K562 (cell line): ENCODE results near the gene ARV1. TPM values are rescaled to one million over a fixed set of nuclear protein-coding genes. Genes with fewer than 3 reads are reported as not detected.

Experiments used
- CBX8 ChIP-seq: fragments of 200-600 bp; sonication (generic); IDR thresholded peaks from 2 replicates; pipeline ENCODE4 v1.6.1; 2012; ENCODE audit warnings: borderline replicate concordance, mixed run types, low read depth, mild to moderate bottlenecking, moderate library complexity, mixed read lengths, low read length, control low read depth, inconsistent platforms; ENCODE audit not compliant: poor library complexity, severe bottlenecking; ENCODE audit errors: extremely low read depth
- HOXB6 ChIP-seq: fragments of 250-450 bp; sonication (Bioruptor Pico); IDR thresholded peaks from 2 replicates; pipeline ENCODE4 v1.5.1; 2022; ENCODE audit warnings: mild to moderate bottlenecking, borderline replicate concordance
- NFATC3 ChIP-seq: fragments of 450-650 bp; IDR thresholded peaks from 2 replicates; pipeline ENCODE4 v1.6.1; 2017; ENCODE audit warnings: mild to moderate bottlenecking
- NFRKB ChIP-seq: fragments of 450-650 bp; IDR thresholded peaks from 2 replicates; pipeline ENCODE4 v1.6.1; 2016; ENCODE audit warnings: low read depth
- POLR3G ChIP-seq: IDR thresholded peaks from 2 replicates; pipeline ENCODE4 v1.6.1; 2011; ENCODE audit not compliant: insufficient read length, insufficient replicate concordance; ENCODE audit errors: extremely low read depth
- RBM39 ChIP-seq: fragments of 200-400 bp; formaldehyde crosslinking; optimal IDR thresholded peaks from 2 replicates; pipeline ENCODE3; 2018; ENCODE audit warnings: low read depth, low read length
- SIN3A ChIP-seq, 2 experiments: fragments of 150-350 bp in 1 of 2; IDR thresholded peaks; 2 replicates each; pipeline ENCODE4 v1.6.1; 2011 to 2016; ENCODE audit warnings: borderline replicate concordance in 2 of 2, low read depth in 2 of 2, low read length in 2 of 2, mild to moderate bottlenecking in 2 of 2, moderate library complexity in 2 of 2; ENCODE audit not compliant: control insufficient read depth in 1 of 2
- SMC3 ChIP-seq: conservative IDR thresholded peaks from 2 replicates; pipeline ENCODE4 v1.6.1; 2011; ENCODE audit warnings: low read depth, low read length, improper control_type of control experiment; ENCODE audit not compliant: insufficient read depth
- SNRNP70 ChIP-seq: fragments of 200-400 bp; formaldehyde crosslinking; optimal IDR thresholded peaks from 2 replicates; pipeline ENCODE3; 2017; ENCODE audit warnings: low read depth, low read length
- ZNF551 ChIP-seq: fragments of 250-450 bp; sonication (Bioruptor Pico); IDR thresholded peaks from 2 replicates; pipeline ENCODE4 v1.5.0; 2021; ENCODE audit warnings: mild to moderate bottlenecking, moderate library complexity
- ZNF707 ChIP-seq: fragments of 250-450 bp; sonication (Bioruptor Pico); conservative IDR thresholded peaks from 2 replicates; pipeline ENCODE4 v1.8.0; 2022; ENCODE audit warnings: inconsistent platforms, mild to moderate bottlenecking, moderate library complexity
- ZSCAN32 ChIP-seq: fragments of 450-650 bp; formaldehyde crosslinking; IDR thresholded peaks from 2 replicates; pipeline ENCODE4 v1.4.0; 2020; ENCODE audit warnings: mild to moderate bottlenecking, moderate library complexity
- polyA plus RNA-seq, 8 experiments: library from polyadenylated mRNA; depleted of rRNA in 4 of 8; stranded (reverse) in 5 of 8; unstranded in 3 of 8; fragments of >200 nt; fragmentation: Nextera tagmentation in 2 of 8; fragmentation: Illumina TruSeq in 1 of 8; extraction: Ambion mirVana in 2 of 8; extraction: Trizol in 1 of 8; gene quantifications; 2 replicates each; pipeline versions ENCODE4 v1.2.1 to v1.2.3, GENCODE V29; 2011 to 2014; ENCODE audit warnings: inconsistent platforms in 1 of 8, missing spikeins in 1 of 8
- total RNA-seq, 7 experiments: library from RNA; depleted of rRNA in 6 of 7; stranded (reverse); fragments of >200 nt in 6 of 7; fragmentation: Illumina TruSeq in 2 of 7; extraction: Trizol in 2 of 7; gene quantifications; 2 replicates each; pipeline versions ENCODE4 v1.2.1 to v1.2.3, GENCODE V29; 2011 to 2021; ENCODE audit warnings: low replicate concordance in 1 of 7
- TF ChIP-seq, protein P1 (sequence below): fragments of 450-650 bp; IDR thresholded peaks from 2 replicates; pipeline ENCODE4 v1.6.1; 2016; ENCODE audit warnings: low read depth
- TF ChIP-seq, protein P2 (sequence below): fragments of 150-350 bp; conservative IDR thresholded peaks from 2 replicates; pipeline ENCODE4 v1.6.1; 2014; ENCODE audit warnings: low read length
- TF ChIP-seq, protein P3 (sequence below): fragments of 450-650 bp; IDR thresholded peaks from 2 replicates; pipeline ENCODE4 v1.7.0; 2016; ENCODE audit warnings: borderline replicate concordance

ARV1 gene
- total and polyA plus RNA-seq, 9 of the 15 experiments (the other 6 are each of a cell fraction or from before 2014, with no cell fraction given): 54.8 to 139 (median 74.0) TPM

DNA sequence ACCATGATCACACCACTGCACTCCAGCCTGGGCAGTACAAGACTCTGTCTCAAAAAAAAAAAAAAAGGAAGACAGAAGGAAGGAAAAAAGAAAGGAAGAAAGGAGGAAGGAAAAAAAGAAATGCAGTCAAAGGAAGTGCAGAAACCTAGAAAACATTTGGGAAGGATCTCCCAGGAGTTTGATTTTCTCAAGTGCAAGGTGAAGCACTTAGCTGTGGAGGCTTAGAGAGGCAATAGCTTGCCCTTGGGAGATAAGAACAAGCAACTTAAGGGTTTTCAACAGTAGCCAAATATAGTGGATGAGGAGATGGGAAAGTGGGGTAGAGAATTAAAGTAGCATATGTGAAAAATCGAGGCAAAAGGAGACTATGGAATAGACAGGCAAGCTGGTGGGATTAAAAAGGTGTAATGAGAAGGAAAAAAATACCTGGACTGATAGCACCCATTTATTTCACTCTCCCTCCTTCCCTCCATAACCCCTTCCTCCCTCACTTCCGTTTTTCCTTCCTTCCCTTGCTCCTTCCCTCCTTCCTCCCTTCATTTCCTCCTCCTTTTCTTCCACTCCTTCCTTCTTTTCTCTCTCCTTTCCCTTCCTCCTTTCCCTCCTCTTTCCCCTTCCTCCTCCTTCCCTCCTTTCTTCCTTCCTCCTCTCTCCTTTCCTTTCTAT is 68.0 kb downstream of the ARV1 start (continued):
- TF ChIP-seq, protein P1, sequence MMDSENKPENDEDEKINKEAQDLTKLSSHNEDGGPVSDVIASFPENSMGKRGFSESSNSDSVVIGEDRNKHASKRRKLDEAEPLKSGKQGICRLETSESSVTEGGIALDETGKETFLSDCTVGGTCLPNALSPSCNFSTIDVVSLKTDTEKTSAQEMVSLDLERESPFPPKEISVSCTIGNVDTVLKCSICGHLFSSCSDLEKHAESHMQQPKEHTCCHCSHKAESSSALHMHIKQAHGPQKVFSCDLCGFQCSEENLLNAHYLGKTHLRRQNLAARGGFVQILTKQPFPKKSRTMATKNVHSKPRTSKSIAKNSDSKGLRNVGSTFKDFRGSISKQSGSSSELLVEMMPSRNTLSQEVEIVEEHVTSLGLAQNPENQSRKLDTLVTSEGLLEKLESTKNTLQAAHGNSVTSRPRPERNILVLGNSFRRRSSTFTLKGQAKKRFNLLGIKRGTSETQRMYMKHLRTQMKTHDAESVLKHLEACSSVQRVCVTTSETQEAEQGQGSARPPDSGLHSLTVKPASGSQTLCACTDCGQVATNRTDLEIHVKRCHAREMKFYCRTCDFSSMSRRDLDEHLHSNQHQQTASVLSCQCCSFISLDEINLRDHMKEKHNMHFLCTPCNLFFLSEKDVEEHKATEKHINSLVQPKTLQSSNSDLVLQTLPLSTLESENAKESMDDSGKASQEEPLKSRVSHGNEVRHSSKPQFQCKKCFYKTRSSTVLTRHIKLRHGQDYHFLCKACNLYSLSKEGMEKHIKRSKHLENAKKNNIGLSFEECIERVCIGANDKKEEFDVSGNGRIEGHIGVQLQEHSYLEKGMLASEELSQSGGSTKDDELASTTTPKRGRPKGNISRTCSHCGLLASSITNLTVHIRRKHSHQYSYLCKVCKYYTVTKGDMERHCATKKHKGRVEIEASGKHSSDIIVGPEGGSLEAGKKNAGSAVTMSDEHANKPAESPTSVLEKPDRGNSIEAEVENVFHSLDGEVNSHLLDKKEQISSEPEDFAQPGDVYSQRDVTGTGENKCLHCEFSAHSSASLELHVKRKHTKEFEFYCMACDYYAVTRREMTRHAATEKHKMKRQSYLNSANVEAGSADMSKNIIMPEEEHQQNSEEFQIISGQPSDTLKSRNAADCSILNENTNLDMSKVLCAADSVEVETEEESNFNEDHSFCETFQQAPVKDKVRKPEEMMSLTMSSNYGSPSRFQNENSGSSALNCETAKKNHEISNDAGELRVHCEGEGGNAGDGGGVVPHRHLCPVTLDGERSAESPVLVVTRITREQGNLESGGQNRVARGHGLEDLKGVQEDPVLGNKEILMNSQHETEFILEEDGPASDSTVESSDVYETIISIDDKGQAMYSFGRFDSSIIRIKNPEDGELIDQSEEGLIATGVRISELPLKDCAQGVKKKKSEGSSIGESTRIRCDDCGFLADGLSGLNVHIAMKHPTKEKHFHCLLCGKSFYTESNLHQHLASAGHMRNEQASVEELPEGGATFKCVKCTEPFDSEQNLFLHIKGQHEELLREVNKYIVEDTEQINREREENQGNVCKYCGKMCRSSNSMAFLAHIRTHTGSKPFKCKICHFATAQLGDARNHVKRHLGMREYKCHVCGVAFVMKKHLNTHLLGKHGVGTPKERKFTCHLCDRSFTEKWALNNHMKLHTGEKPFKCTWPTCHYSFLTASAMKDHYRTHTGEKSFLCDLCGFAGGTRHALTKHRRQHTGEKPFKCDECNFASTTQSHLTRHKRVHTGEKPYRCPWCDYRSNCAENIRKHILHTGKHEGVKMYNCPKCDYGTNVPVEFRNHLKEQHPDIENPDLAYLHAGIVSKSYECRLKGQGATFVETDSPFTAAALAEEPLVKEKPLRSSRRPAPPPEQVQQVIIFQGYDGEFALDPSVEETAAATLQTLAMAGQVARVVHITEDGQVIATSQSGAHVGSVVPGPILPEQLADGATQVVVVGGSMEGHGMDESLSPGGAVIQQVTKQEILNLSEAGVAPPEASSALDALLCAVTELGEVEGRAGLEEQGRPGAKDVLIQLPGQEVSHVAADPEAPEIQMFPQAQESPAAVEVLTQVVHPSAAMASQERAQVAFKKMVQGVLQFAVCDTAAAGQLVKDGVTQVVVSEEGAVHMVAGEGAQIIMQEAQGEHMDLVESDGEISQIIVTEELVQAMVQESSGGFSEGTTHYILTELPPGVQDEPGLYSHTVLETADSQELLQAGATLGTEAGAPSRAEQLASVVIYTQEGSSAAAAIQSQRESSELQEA: no peak; the same call in 1 of the 2 replicates
- TF ChIP-seq RBM39: no peak
- no peak for TF ChIP-seq ZSCAN32 (CRISPR knock-in tag)
- no peak for TF ChIP-seq ZNF551 (CRISPR knock-in tag)
- no peak for TF ChIP-seq SNRNP70
- no peak for TF ChIP-seq CBX8
- TF ChIP-seq, protein P2, sequence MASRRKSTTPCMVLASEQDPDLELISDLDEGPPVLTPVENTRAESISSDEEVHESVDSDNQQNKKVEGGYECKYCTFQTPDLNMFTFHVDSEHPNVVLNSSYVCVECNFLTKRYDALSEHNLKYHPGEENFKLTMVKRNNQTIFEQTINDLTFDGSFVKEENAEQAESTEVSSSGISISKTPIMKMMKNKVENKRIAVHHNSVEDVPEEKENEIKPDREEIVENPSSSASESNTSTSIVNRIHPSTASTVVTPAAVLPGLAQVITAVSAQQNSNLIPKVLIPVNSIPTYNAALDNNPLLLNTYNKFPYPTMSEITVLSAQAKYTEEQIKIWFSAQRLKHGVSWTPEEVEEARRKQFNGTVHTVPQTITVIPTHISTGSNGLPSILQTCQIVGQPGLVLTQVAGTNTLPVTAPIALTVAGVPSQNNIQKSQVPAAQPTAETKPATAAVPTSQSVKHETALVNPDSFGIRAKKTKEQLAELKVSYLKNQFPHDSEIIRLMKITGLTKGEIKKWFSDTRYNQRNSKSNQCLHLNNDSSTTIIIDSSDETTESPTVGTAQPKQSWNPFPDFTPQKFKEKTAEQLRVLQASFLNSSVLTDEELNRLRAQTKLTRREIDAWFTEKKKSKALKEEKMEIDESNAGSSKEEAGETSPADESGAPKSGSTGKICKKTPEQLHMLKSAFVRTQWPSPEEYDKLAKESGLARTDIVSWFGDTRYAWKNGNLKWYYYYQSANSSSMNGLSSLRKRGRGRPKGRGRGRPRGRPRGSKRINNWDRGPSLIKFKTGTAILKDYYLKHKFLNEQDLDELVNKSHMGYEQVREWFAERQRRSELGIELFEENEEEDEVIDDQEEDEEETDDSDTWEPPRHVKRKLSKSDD: no peak
- no peak for TF ChIP-seq ZNF707 (CRISPR knock-in tag)
- no peak for TF ChIP-seq SIN3A (IDR thresholded peaks at IDR 0.05; ENCODE audit: borderline replicate concordance in 2 of 2, control insufficient read depth in 1 of 2, low read depth in 2 of 2, low read length in 2 of 2)
- TF ChIP-seq NFATC3: no peak
- peak; percentile 86 for TF ChIP-seq NFRKB
- no peak for TF ChIP-seq POLR3G
- no peak for TF ChIP-seq HOXB6 (CRISPR knock-in tag)
- TF ChIP-seq, protein P3, sequence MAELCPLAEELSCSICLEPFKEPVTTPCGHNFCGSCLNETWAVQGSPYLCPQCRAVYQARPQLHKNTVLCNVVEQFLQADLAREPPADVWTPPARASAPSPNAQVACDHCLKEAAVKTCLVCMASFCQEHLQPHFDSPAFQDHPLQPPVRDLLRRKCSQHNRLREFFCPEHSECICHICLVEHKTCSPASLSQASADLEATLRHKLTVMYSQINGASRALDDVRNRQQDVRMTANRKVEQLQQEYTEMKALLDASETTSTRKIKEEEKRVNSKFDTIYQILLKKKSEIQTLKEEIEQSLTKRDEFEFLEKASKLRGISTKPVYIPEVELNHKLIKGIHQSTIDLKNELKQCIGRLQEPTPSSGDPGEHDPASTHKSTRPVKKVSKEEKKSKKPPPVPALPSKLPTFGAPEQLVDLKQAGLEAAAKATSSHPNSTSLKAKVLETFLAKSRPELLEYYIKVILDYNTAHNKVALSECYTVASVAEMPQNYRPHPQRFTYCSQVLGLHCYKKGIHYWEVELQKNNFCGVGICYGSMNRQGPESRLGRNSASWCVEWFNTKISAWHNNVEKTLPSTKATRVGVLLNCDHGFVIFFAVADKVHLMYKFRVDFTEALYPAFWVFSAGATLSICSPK: peak; percentile 83; the same call in 1 of the 2 replicates
- TF ChIP-seq SMC3: no peak
